ENCODE results near the gene ALDH1A3. TPM values are rescaled to one million over a fixed set of nuclear protein-coding genes. Genes with fewer than 3 reads are reported as not detected.
A peak's percentile ranks its signal among the peaks of the same experiment; 100 is the strongest.

The ALDH1A3 gene
- total and polyA plus RNA-seq, 7 donors, result 8.6 to 71.2 (median 36.4) TPM

DNA sequence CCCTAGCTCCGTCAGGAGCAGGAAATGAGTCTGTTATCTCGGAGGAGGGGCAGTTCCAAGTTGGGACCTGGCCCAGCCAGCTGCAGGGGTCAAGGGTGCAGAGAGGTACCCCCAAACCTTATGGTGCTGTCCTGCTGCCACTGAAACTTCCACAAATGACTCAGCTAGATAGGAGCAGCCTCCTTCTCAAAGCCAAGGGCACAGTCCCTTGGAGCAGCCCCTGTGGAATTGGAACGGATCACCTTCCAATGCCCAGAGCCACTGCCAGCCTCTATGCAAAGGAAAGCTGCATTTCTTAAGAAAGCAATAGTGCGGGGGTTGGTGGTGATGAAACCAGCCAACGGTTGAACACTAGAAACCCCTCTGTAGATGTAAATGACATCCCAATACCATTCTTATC, 20.0 kb downstream of the ALDH1A3 start:
- no peaks in the 10 kb centered on the region for H3K27me3 ChIP-seq
- H3K4me1 ChIP-seq, result peaks cover 0 to 28% (median 20%) of the 10 kb centered on the region in 4 donors
- TF ChIP-seq POLR2A (IDR thresholded peaks at IDR 0.05) (no peak), POLR2AphosphoS5 (IDR thresholded peaks at IDR 0.05) (no peak), EP300 (IDR thresholded peaks at IDR 0.05) (no peak)
- TF ChIP-seq, protein P1, sequence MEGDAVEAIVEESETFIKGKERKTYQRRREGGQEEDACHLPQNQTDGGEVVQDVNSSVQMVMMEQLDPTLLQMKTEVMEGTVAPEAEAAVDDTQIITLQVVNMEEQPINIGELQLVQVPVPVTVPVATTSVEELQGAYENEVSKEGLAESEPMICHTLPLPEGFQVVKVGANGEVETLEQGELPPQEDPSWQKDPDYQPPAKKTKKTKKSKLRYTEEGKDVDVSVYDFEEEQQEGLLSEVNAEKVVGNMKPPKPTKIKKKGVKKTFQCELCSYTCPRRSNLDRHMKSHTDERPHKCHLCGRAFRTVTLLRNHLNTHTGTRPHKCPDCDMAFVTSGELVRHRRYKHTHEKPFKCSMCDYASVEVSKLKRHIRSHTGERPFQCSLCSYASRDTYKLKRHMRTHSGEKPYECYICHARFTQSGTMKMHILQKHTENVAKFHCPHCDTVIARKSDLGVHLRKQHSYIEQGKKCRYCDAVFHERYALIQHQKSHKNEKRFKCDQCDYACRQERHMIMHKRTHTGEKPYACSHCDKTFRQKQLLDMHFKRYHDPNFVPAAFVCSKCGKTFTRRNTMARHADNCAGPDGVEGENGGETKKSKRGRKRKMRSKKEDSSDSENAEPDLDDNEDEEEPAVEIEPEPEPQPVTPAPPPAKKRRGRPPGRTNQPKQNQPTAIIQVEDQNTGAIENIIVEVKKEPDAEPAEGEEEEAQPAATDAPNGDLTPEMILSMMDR (IDR thresholded peaks at IDR 0.05), result no peak
- intact Hi-C loops (cut with DNase I), result no loop called here
- peaks cover 0 to 9% (median 0%) of the 10 kb centered on the region in 4 donors for H3K36me3 ChIP-seq
- peak; percentile 40 for DNase-seq
- WGBS, 2 donors, result 51 to 74% methylated on average over 5 of the region's 5 CpGs
- no peak overlapping the region for H3K4me3 ChIP-seq
- peak overlapping the region in 1 of 4 donors; percentile 20 for H3K27ac ChIP-seq
- H3K9me3 ChIP-seq, result no peaks in the 10 kb centered on the region

DNA sequence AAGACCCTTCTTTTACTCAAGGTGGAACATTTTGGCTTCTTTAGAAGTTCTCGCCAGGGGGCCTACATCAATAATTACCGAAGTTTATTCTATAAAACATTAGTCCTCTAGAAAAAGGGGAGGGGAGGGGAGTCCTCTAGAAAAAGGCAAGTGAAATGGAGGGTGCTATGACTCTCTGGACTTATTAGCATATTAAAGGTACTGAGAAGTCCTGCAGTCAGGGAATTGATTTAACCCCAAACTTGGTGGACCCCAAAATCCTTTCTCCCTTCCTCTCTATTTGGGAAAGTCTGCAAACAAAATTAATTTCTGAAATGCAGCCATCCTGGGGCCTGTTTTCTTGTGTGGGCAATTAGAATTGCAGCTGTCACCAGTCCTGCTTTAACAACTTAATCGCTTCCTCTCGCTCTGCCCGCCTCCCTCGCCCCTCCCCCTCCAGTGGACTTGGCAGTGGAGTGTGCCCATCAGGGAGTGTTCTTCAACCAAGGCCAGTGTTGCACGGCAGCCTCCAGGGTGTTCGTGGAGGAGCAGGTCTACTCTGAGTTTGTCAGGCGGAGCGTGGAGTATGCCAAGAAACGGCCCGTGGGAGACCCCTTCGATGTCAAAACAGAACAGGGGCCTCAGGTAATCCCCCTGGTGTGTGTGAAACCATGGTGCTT, 20.6 kb downstream of the ALDH1A3 start:
- H3K27ac ChIP-seq, result peak overlapping the region; percentile 3 to 87 (median 78)
- DNase-seq, result no peak
- H3K36me3 ChIP-seq, result peaks cover 0 to 9% (median 0%) of the 10 kb centered on the region in 4 donors

DNA sequence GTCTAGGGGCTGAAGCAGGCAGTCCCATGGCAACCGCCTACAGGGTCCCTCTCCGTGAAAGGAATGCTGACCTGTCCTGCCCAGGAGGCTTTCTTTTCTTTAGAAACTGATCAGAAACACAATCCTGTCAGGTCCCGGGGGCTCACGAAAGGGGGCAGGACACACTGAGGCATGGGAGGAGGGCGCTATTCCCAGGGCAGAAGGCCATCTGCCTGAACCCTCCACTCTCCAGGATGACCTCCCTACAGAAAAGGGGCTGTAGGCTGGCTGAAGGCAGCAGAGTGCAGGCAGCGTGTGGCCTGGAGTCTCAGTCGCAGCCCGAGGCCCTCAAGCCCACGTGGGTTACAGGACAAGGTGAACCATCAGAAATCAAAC, 21.2 kb downstream of the ALDH1A3 start:
- Histone ChIP-seq H3K27ac (peak overlapping the region; percentile 3 to 87 (median 78)), H3K4me3 (no peak overlapping the region), H3K4me1 (peaks cover 0 to 28% (median 20%) of the 10 kb centered on the region in 4 donors), H3K9me3 (no peaks in the 10 kb centered on the region), H3K27me3 (no peaks in the 10 kb centered on the region), H3K36me3 (peaks cover 0 to 5% (median 0%) of the 10 kb centered on the region in 4 donors)
- intact Hi-C loops (cut with DNase I), result no loop called here
- TF ChIP-seq, protein P1 (IDR thresholded peaks at IDR 0.05), result no peak
- TF ChIP-seq EP300 (IDR thresholded peaks at IDR 0.05) (no peak), POLR2A (IDR thresholded peaks at IDR 0.05) (no peak), POLR2AphosphoS5 (IDR thresholded peaks at IDR 0.05) (no peak)
- WGBS, 2 donors, result 85 to 86% methylated on average over 9 of the region's 9 CpGs
- peak; percentile 62 for DNase-seq

More for the DNA sequence above, 20.6 kb downstream of the ALDH1A3 start:
- Histone ChIP-seq H3K9me3 (no peaks in the 10 kb centered on the region), H3K27me3 (no peaks in the 10 kb centered on the region), H3K4me1 (peaks cover 0 to 28% (median 20%) of the 10 kb centered on the region in 4 donors), H3K4me3 (no peak overlapping the region)
- 55 to 83% methylated on average over 13 of the region's 13 CpGs for WGBS, 2 donors
- intact Hi-C loops (cut with DNase I), result no loop called here
- TF ChIP-seq EP300 (IDR thresholded peaks at IDR 0.05), result no peak
- TF ChIP-seq, protein P1 (IDR thresholded peaks at IDR 0.05), result no peak
- no peak for TF ChIP-seq POLR2AphosphoS5 (IDR thresholded peaks at IDR 0.05)
- no peak for TF ChIP-seq POLR2A (IDR thresholded peaks at IDR 0.05)

DNA sequence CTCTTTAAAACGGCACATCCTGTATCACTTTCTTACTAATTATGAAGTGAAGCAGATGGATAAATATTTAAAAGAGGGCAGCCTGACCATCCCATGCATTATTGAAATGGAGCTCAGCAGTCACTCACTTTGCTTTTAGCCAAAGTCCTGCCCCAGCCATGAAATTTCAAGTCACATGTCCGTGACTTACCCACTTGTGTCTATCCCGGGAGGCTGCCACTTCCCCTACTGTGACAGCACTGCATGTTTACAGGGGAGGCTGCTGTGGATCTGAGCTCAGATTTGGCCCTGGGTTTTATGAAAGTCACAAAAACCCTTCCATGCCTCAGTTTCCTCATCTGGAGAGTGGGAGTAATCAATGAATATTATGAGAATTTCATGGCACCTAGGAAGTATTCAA, 21.7 kb downstream of the ALDH1A3 start:
- Histone ChIP-seq H3K4me3 (no peak overlapping the region), H3K36me3 (peaks cover 0 to under 1% (median 0%) of the 10 kb centered on the region in 4 donors), H3K27me3 (no peaks in the 10 kb centered on the region), H3K4me1 (peaks cover 0 to 28% (median 20%) of the 10 kb centered on the region in 4 donors), H3K27ac (peak overlapping the region; percentile 72 to 87 (median 80)), H3K9me3 (no peaks in the 10 kb centered on the region)
- peak; percentile 61 for DNase-seq
- TF ChIP-seq POLR2A (IDR thresholded peaks at IDR 0.05) (no peak), POLR2AphosphoS5 (IDR thresholded peaks at IDR 0.05) (no peak), EP300 (IDR thresholded peaks at IDR 0.05) (no peak)
- TF ChIP-seq, protein P1 (IDR thresholded peaks at IDR 0.05), result no peak
- intact Hi-C loops (cut with DNase I), result no loop called here
- 63 to 65% methylated on average over 3 of the region's 3 CpGs for WGBS, 2 donors
